KMS-11 (cell line): Measurements from ENCODE around the gene ECSCR.
A peak's percentile ranks its signal among the peaks of the same experiment; 100 is the strongest.

Source experiments
- H2AFZ ChIP-seq: fragments of 200-600 bp; sonication (generic); 2 replicates; pipeline ENCODE4 v1.6.1; 2016; ENCODE audit warnings: antibody characterized with exemption, mixed run types, low read depth
- H3K27ac ChIP-seq: fragments of 200-600 bp; sonication (generic); 2 replicates; pipeline ENCODE4 v1.6.1; 2016; ENCODE audit warnings: mild to moderate bottlenecking, mixed run types
- H3K27me3 ChIP-seq: fragments of 200-600 bp; sonication (generic); 2 replicates; pipeline ENCODE4 v1.6.1; 2017; ENCODE audit warnings: mild to moderate bottlenecking, low read depth, mixed run types, moderate library complexity; ENCODE audit not compliant: insufficient read depth
- H3K36me3 ChIP-seq: fragments of 200-600 bp; sonication (generic); 2 replicates; pipeline ENCODE4 v1.6.1; 2017; ENCODE audit warnings: mild to moderate bottlenecking, mixed run types; ENCODE audit not compliant: insufficient read depth
- H3K4me1 ChIP-seq: fragments of 200-600 bp; sonication (generic); 2 replicates; pipeline ENCODE4 v1.6.1; 2016; ENCODE audit warnings: mild to moderate bottlenecking, low read depth, mixed run types; ENCODE audit not compliant: poor library complexity, severe bottlenecking
- H3K4me2 ChIP-seq: fragments of 200-600 bp; sonication (generic); 2 replicates; pipeline ENCODE4 v1.7.0; 2016; ENCODE audit warnings: mild to moderate bottlenecking, mixed run types
- H3K4me3 ChIP-seq: fragments of 200-600 bp; sonication (generic); IDR thresholded peaks from 2 replicates; pipeline ENCODE4 v1.6.1; 2017; ENCODE audit warnings: low read depth, low read length, mixed read lengths; ENCODE audit not compliant: insufficient read depth
- H3K79me2 ChIP-seq: fragments of 200-600 bp; sonication (generic); 2 replicates; pipeline ENCODE4 v1.6.1; 2016; ENCODE audit warnings: low read depth, mixed run types; ENCODE audit not compliant: insufficient read depth
- H3K9ac ChIP-seq: fragments of 200-600 bp; sonication (generic); 2 replicates; pipeline ENCODE4 v1.6.1; 2016; ENCODE audit warnings: mild to moderate bottlenecking, mixed run types
- H4K20me1 ChIP-seq: fragments of 200-600 bp; sonication (generic); 2 replicates; pipeline ENCODE4 v1.6.1; 2016; ENCODE audit warnings: mild to moderate bottlenecking, mixed run types; ENCODE audit not compliant: insufficient read depth
- CTCF ChIP-seq: fragments of 200-600 bp; sonication (generic); conservative IDR thresholded peaks from 2 replicates; pipeline ENCODE4 v1.6.1; 2017; ENCODE audit warnings: low read depth, mild to moderate bottlenecking, antibody characterized with exemption, low read length, moderate library complexity, mixed read lengths

Gene ECSCR

GRCh38 chr5:139408191-139408590 lies 54.4 kb downstream of the ECSCR start:
- Histone ChIP-seq H3K27ac (no peak overlapping the region), H3K79me2 (no peaks in the 10 kb centered on the region), H2AFZ (no peak overlapping the region), H3K4me3 (no peak overlapping the region), H3K4me2 (no peak overlapping the region), H3K36me3 (no peaks in the 10 kb centered on the region), H4K20me1 (no peaks in the 10 kb centered on the region), H3K27me3 (no peaks in the 10 kb centered on the region), H3K4me1 (peaks cover 25% of the 10 kb centered on the region), H3K9ac (no peak overlapping the region)
- TF ChIP-seq CTCF, result no peak

GRCh38 chr5:139407517-139407916 lies 55.0 kb downstream of the ECSCR start:
- Histone ChIP-seq H3K36me3 (no peaks in the 10 kb centered on the region), H3K4me2 (no peak overlapping the region), H3K79me2 (no peaks in the 10 kb centered on the region), H2AFZ (no peak overlapping the region), H3K4me1 (peaks cover 25% of the 10 kb centered on the region), H3K4me3 (no peak overlapping the region), H3K9ac (no peak overlapping the region), H3K27me3 (no peaks in the 10 kb centered on the region), H3K27ac (no peak overlapping the region), H4K20me1 (no peaks in the 10 kb centered on the region)
- no peak for TF ChIP-seq CTCF

GRCh38 chr5:139406963-139407362 lies 55.6 kb downstream of the ECSCR start:
- no peaks in the 10 kb centered on the region for H3K36me3 ChIP-seq
- H3K27ac ChIP-seq, result no peak overlapping the region
- no peak for TF ChIP-seq CTCF
- no peak overlapping the region for H3K9ac ChIP-seq
- no peak overlapping the region for H3K4me2 ChIP-seq
- H4K20me1 ChIP-seq, result no peaks in the 10 kb centered on the region
- no peak overlapping the region for H2AFZ ChIP-seq
- H3K79me2 ChIP-seq, result no peaks in the 10 kb centered on the region
- H3K27me3 ChIP-seq, result no peaks in the 10 kb centered on the region
- H3K4me1 ChIP-seq, result peaks cover 21% of the 10 kb centered on the region
- no peak overlapping the region for H3K4me3 ChIP-seq

GRCh38 chr5:139404484-139404840 lies 58.1 kb downstream of the ECSCR start:
- Histone ChIP-seq H4K20me1 (no peaks in the 10 kb centered on the region), H3K27me3 (no peaks in the 10 kb centered on the region), H3K79me2 (no peaks in the 10 kb centered on the region), H3K36me3 (no peaks in the 10 kb centered on the region), H3K4me2 (peak overlapping the region; percentile 67), H3K4me1 (peaks cover 20% of the 10 kb centered on the region), H3K9ac (peak overlapping the region; percentile 56; the same call in 1 of the 2 replicates), H3K4me3 (no peak overlapping the region), H2AFZ (peak overlapping the region; percentile 77), H3K27ac (peak overlapping the region; percentile 75)
- no peak for TF ChIP-seq CTCF
